Smooth muscle cell (in vitro differentiated cells): ENCODE data around the gene NACC2. TPM values are rescaled to one million over a fixed set of nuclear protein-coding genes. Genes with fewer than 3 reads are reported as not detected.

Source experiments
- DNase-seq: peaks from one replicate; lab custom pipeline; 2025; ENCODE audit not compliant: unreplicated experiment; lab: John Stamatoyannopoulos, UW
- H2AFZ ChIP-seq: fragments of 200-600 bp; sonication (generic); 2 replicates; pipeline ENCODE4 v1.6.0; 2016; ENCODE audit warnings: antibody characterized with exemption, low read depth, mild to moderate bottlenecking
- H3F3A ChIP-seq: fragments of 200-600 bp; sonication (generic); 2 replicates; pipeline ENCODE4 v1.6.0; 2017; ENCODE audit warnings: antibody characterized with exemption, low read depth
- H3K27ac ChIP-seq: fragments of 200-600 bp; sonication (generic); 2 replicates; pipeline ENCODE4 v1.5.1; 2016; ENCODE audit warnings: low read depth, mild to moderate bottlenecking
- H3K27me3 ChIP-seq: fragments of 200-600 bp; sonication (generic); 2 replicates; pipeline ENCODE4 v1.6.1; 2016; ENCODE audit warnings: low read depth, mild to moderate bottlenecking
- H3K36me3 ChIP-seq: fragments of 200-600 bp; sonication (generic); 2 replicates; pipeline ENCODE4 v1.5.1; 2016; ENCODE audit warnings: low read depth
- H3K4me1 ChIP-seq: fragments of 200-600 bp; sonication (generic); 2 replicates; pipeline ENCODE4 v1.5.1; 2016; ENCODE audit warnings: low read depth
- H3K4me2 ChIP-seq: fragments of 200-600 bp; sonication (generic); 2 replicates; pipeline ENCODE4 v1.6.0; 2016; ENCODE audit warnings: mild to moderate bottlenecking
- H3K4me3 ChIP-seq: fragments of 200-600 bp; sonication (generic); 2 replicates; pipeline ENCODE4 v1.5.1; 2016; ENCODE audit warnings: mild to moderate bottlenecking
- H3K79me2 ChIP-seq: fragments of 200-600 bp; sonication (generic); 2 replicates; pipeline ENCODE4 v1.6.0; 2016; ENCODE audit warnings: low read depth, mild to moderate bottlenecking
- H3K9ac ChIP-seq: fragments of 200-600 bp; sonication (generic); 2 replicates; pipeline ENCODE4 v1.6.0; 2016; ENCODE audit warnings: low read depth
- H3K9me3 ChIP-seq: fragments of 200-600 bp; sonication (generic); replicated peaks from 2 replicates; pipeline ENCODE4 v1.5.1; 2016; ENCODE audit warnings: low read depth
- H4K20me1 ChIP-seq: fragments of 200-600 bp; sonication (generic); 2 replicates; pipeline ENCODE4 v1.6.0; 2016; ENCODE audit warnings: low read depth
- CTCF ChIP-seq: fragments of 200-600 bp; sonication (generic); IDR thresholded peaks from 2 replicates; pipeline ENCODE4 v1.5.1; 2017; ENCODE audit warnings: borderline replicate concordance, mild to moderate bottlenecking, antibody characterized with exemption; ENCODE audit not compliant: insufficient read depth, poor library complexity, severe bottlenecking
- WGBS: methylation state at CpG from one replicate; pipeline ENCODE4 v1.1.7; 2016; ENCODE audit warnings: low lambda C conversion rate; 5-methylcytosine and 5-hydroxymethylcytosine counted together
- polyA plus RNA-seq: library from polyadenylated mRNA; unstranded; fragments of >200 nt; fragmentation: Nextera tagmentation; extraction: Ambion mirVana; gene quantifications from 2 replicates; pipeline ENCODE4 v1.2.1, GENCODE V29; 2016
- total RNA-seq: library from RNA; depleted of rRNA; stranded (reverse); fragments of >200 nt; gene quantifications from 2 replicates; pipeline ENCODE4 v1.2.3, GENCODE V29; 2014

The NACC2 gene
- total and polyA plus RNA-seq, 2 experiments from 2014 or later = 6.7 to 8.8 TPM

- Histone ChIP-seq H4K20me1 (peaks cover 68% of the 10 kb centered on the region), H3K4me2 (no peak overlapping the region), H3F3A (no peaks in the 10 kb centered on the region), H3K9ac (no peak overlapping the region), H3K27me3 (no peaks in the 10 kb centered on the region), H3K4me3 (no peak overlapping the region), H3K27ac (no peak overlapping the region), H3K79me2 (peaks cover 73% of the 10 kb centered on the region), H2AFZ (no peak overlapping the region), H3K9me3 (no peaks in the 10 kb centered on the region), H3K36me3 (no peaks in the 10 kb centered on the region), H3K4me1 (peaks cover 16% of the 10 kb centered on the region)
- no peak for DNase-seq
- WGBS = 94% methylated on average over 10 of the region's 10 CpGs
- no peak for TF ChIP-seq CTCF
Measured at GRCh38 chr9:136092353-136092650, 2.8 kb downstream of the NACC2 start.

- WGBS = 82% methylated on average over 20 of the region's 20 CpGs
- no peaks in the 10 kb centered on the region for H3K36me3 ChIP-seq
- no peak overlapping the region for H3K4me3 ChIP-seq
- no peaks in the 10 kb centered on the region for H3K27me3 ChIP-seq
- no peak overlapping the region for H2AFZ ChIP-seq
- H3K4me1 ChIP-seq = peaks cover 16% of the 10 kb centered on the region
- H3K27ac ChIP-seq = peak overlapping the region; percentile 67
- H3K9ac ChIP-seq = peak overlapping the region; percentile 48
- no peaks in the 10 kb centered on the region for H3K9me3 ChIP-seq
- no peaks in the 10 kb centered on the region for H3F3A ChIP-seq
- DNase-seq = no peak
- H3K79me2 ChIP-seq = peaks cover 78% of the 10 kb centered on the region
- TF ChIP-seq CTCF = no peak
- peak overlapping the region; percentile 63 for H3K4me2 ChIP-seq
- peaks cover 73% of the 10 kb centered on the region for H4K20me1 ChIP-seq
Measured at GRCh38 chr9:136091582-136092352, 3.3 kb downstream of the NACC2 start.

GRCh38 chr9:136090768-136091581 lies 4.1 kb downstream of the NACC2 start:
- peak overlapping the region; percentile 67 for H3K27ac ChIP-seq
- 82% methylated on average over 22 of the region's 22 CpGs for WGBS
- no peaks in the 10 kb centered on the region for H3K36me3 ChIP-seq
- H4K20me1 ChIP-seq = peaks cover 81% of the 10 kb centered on the region
- no peak overlapping the region for H2AFZ ChIP-seq
- peak overlapping the region; percentile 48 for H3K9ac ChIP-seq
- no peaks in the 10 kb centered on the region for H3K9me3 ChIP-seq
- H3K27me3 ChIP-seq = no peaks in the 10 kb centered on the region
- no peak for TF ChIP-seq CTCF
- H3F3A ChIP-seq = no peaks in the 10 kb centered on the region
- no peak for DNase-seq
- H3K79me2 ChIP-seq = peaks cover 86% of the 10 kb centered on the region
- peaks cover 16% of the 10 kb centered on the region for H3K4me1 ChIP-seq
- H3K4me2 ChIP-seq = peak overlapping the region; percentile 63
- no peak overlapping the region for H3K4me3 ChIP-seq
